ENCODE results near the gene NCSTN. TPM values are rescaled to one million over a fixed set of nuclear protein-coding genes. Genes with fewer than 3 reads are reported as not detected.

NCSTN gene
- total RNA-seq, 1 experiment from 2014 or later = 93.7 TPM

GRCh38 chr1:160308451-160309184 is 34.6 kb upstream of the NCSTN start:
- ChIA-PET POLR2A (no interaction called here), CTCF (interaction anchor here (1.5 kb wide), 1 partner anchor 17 kb away, joined by 4 read pairs; no protein-coding TSS in a partner anchor)
- no peak overlapping the region for H3K27ac ChIP-seq (ENCODE audit: low read length)
- H3K4me1 ChIP-seq (ENCODE audit: control insufficient read depth, insufficient read depth, low read length) = no peaks in the 10 kb centered on the region
- no peak for DNase-seq (ENCODE audit: low read depth, low spot score)
- no TSS peak for BruUV-seq (replicated peaks)
- ATAC-seq = no peak
- H3K27me3 ChIP-seq (ENCODE audit: control insufficient read depth, insufficient read depth, low read length) = no peaks in the 10 kb centered on the region
- TF ChIP-seq TCF7L2 (IDR thresholded peaks at IDR 0.05; ENCODE audit: low read depth, low read length) (no peak), SIN3A (IDR thresholded peaks at IDR 0.05; ENCODE audit: borderline replicate concordance, insufficient read depth, low read depth, low read length) (no peak), POLR2AphosphoS5 (IDR thresholded peaks at IDR 0.05; ENCODE audit: low read depth, low read length) (no peak)
- TF ChIP-seq, protein P1, sequence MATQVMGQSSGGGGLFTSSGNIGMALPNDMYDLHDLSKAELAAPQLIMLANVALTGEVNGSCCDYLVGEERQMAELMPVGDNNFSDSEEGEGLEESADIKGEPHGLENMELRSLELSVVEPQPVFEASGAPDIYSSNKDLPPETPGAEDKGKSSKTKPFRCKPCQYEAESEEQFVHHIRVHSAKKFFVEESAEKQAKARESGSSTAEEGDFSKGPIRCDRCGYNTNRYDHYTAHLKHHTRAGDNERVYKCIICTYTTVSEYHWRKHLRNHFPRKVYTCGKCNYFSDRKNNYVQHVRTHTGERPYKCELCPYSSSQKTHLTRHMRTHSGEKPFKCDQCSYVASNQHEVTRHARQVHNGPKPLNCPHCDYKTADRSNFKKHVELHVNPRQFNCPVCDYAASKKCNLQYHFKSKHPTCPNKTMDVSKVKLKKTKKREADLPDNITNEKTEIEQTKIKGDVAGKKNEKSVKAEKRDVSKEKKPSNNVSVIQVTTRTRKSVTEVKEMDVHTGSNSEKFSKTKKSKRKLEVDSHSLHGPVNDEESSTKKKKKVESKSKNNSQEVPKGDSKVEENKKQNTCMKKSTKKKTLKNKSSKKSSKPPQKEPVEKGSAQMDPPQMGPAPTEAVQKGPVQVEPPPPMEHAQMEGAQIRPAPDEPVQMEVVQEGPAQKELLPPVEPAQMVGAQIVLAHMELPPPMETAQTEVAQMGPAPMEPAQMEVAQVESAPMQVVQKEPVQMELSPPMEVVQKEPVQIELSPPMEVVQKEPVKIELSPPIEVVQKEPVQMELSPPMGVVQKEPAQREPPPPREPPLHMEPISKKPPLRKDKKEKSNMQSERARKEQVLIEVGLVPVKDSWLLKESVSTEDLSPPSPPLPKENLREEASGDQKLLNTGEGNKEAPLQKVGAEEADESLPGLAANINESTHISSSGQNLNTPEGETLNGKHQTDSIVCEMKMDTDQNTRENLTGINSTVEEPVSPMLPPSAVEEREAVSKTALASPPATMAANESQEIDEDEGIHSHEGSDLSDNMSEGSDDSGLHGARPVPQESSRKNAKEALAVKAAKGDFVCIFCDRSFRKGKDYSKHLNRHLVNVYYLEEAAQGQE (IDR thresholded peaks at IDR 0.05; ENCODE audit: insufficient read depth in 1 of 2, low read depth in 2 of 2, low read length in 1 of 2) = no peak
- TF ChIP-seq, protein P2, sequence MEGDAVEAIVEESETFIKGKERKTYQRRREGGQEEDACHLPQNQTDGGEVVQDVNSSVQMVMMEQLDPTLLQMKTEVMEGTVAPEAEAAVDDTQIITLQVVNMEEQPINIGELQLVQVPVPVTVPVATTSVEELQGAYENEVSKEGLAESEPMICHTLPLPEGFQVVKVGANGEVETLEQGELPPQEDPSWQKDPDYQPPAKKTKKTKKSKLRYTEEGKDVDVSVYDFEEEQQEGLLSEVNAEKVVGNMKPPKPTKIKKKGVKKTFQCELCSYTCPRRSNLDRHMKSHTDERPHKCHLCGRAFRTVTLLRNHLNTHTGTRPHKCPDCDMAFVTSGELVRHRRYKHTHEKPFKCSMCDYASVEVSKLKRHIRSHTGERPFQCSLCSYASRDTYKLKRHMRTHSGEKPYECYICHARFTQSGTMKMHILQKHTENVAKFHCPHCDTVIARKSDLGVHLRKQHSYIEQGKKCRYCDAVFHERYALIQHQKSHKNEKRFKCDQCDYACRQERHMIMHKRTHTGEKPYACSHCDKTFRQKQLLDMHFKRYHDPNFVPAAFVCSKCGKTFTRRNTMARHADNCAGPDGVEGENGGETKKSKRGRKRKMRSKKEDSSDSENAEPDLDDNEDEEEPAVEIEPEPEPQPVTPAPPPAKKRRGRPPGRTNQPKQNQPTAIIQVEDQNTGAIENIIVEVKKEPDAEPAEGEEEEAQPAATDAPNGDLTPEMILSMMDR (IDR thresholded peaks at IDR 0.05) = no peak
- no peak overlapping the region for H3K4me3 ChIP-seq (ENCODE audit: low read depth in 2 of 2, low read length in 2 of 2)
- intact Hi-C loops (cut with micrococcal nuclease; ENCODE audit: unreplicated experiment) (no loop called here), in situ Hi-C loops (cut with HindIII; ENCODE audit: low pct_unique_long_range_greater_than_20kb, low sequenced_read_pairs) (no loop called here)
- peaks cover 57% of the 10 kb centered on the region for H3K36me3 ChIP-seq (ENCODE audit: control insufficient read depth, insufficient read depth, low read length)
- no peaks in the 10 kb centered on the region for H3K9me3 ChIP-seq (ENCODE audit: control insufficient read depth, insufficient read depth, low read depth, low read length)

GRCh38 chr1:160309185-160309557 is 34.0 kb upstream of the NCSTN start:
- ChIA-PET CTCF (no interaction called here), POLR2A (no interaction called here)
- Histone ChIP-seq H3K4me1 (ENCODE audit: control insufficient read depth, insufficient read depth, low read length) (no peaks in the 10 kb centered on the region), H3K27ac (ENCODE audit: low read length) (no peak overlapping the region), H3K36me3 (ENCODE audit: control insufficient read depth, insufficient read depth, low read length) (peaks cover 59% of the 10 kb centered on the region), H3K9me3 (ENCODE audit: control insufficient read depth, insufficient read depth, low read depth, low read length) (no peaks in the 10 kb centered on the region), H3K27me3 (ENCODE audit: control insufficient read depth, insufficient read depth, low read length) (no peaks in the 10 kb centered on the region), H3K4me3 (ENCODE audit: low read depth in 2 of 2, low read length in 2 of 2) (no peak overlapping the region)
- ATAC-seq = no peak
- DNase-seq (ENCODE audit: low read depth, low spot score) = no peak
- in situ Hi-C loops (cut with HindIII; ENCODE audit: low pct_unique_long_range_greater_than_20kb, low sequenced_read_pairs) (no loop called here), intact Hi-C loops (cut with micrococcal nuclease; ENCODE audit: unreplicated experiment) (no loop called here)
- TF ChIP-seq, protein P1 (IDR thresholded peaks at IDR 0.05; ENCODE audit: insufficient read depth in 1 of 2, low read depth in 2 of 2, low read length in 1 of 2) = no peak
- TF ChIP-seq SIN3A (IDR thresholded peaks at IDR 0.05; ENCODE audit: borderline replicate concordance, insufficient read depth, low read depth, low read length) (no peak), POLR2AphosphoS5 (IDR thresholded peaks at IDR 0.05; ENCODE audit: low read depth, low read length) (no peak), TCF7L2 (IDR thresholded peaks at IDR 0.05; ENCODE audit: low read depth, low read length) (no peak)
- TF ChIP-seq, protein P2 (IDR thresholded peaks at IDR 0.05) = no peak
- no TSS peak for BruUV-seq (replicated peaks)

Measured in Panc1 (cell line).